ENCODE results near the gene GLIS1.
"Not testable (repeated sequence)": the region's sequence is repeated elsewhere in the genome, so short reads cannot be mapped to it uniquely, and the experiment has no call there.

The GLIS1 gene

DNA sequence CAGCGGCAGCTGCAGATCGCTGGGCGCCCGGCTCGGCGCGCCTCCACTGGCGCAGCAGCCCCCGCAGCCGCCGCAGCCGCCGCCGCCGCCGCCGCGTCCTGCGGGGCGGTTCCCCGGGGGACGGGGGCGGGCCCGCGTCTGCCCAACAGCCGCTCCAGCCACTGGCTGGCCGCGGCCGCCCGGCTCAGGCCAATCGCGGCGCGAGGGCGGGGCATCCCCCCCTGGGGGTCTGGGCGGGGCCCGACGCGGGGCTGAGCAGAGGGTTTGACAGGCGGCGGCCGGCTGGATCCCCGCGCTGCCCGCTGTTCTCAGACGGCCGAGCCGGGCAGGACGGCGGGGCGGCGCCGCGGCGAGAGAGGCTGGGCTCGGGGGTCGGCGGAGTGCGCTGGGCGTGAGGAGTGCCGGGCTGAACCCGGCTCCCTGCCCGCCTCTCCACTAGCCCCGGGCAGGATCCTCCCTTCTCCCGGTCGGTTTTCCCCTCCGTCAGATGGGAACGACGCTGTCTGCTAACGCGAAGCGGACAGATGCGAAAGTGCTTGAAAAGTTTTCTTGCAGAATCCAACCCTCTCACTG, at the start of gene GLIS1:
Gene GLIS1 (minus strand): TSS at position 56 of the 573 bp plus-strand sequence. CDS start 1,100 bp downstream, outside the sequence.
- Mint-ChIP-seq H3K36me3 (no peaks in the 10 kb centered on the region), H3K27ac (no peak within 1 kb of the TSS), H3K4me3 (peak within 1 kb of the TSS; percentile 50), H3K4me1 (no peaks in the 10 kb centered on the region), H3K9me3 (peaks cover 5% of the 10 kb centered on the region)
- peak; percentile 89 for ATAC-seq
- peak; percentile 43 to 80 for DNase-seq (ENCODE audit: low spot score in 2 of 2)

DNA sequence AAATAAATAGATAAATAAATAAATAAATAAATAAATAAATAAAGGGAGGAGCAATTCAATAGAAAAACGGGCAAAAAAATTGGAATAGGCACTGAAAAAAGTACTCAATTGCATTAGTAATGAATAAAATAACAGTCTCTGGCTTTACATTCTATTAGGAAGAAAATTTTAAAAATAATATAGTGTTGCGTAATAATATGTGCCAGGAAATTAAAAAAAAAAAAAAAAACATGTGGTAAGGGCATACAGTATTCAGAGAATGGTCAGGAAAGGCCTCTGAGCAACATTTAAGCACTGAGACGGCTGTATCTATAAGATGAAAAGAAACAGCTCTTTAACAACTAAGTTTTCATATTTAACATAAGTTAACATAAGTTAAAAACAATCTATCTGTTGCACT, 48.7 kb upstream of the GLIS1 start:
- Mint-ChIP-seq H3K9me3 (no peaks in the 10 kb centered on the region), H3K4me1 (peaks cover 10% of the 10 kb centered on the region), H3K27ac (no peak overlapping the region), H3K36me3 (peaks cover 93% of the 10 kb centered on the region), H3K4me3 (no peak overlapping the region)
- ATAC-seq = no peak
- no peak for DNase-seq (ENCODE audit: low spot score in 2 of 2)

DNA sequence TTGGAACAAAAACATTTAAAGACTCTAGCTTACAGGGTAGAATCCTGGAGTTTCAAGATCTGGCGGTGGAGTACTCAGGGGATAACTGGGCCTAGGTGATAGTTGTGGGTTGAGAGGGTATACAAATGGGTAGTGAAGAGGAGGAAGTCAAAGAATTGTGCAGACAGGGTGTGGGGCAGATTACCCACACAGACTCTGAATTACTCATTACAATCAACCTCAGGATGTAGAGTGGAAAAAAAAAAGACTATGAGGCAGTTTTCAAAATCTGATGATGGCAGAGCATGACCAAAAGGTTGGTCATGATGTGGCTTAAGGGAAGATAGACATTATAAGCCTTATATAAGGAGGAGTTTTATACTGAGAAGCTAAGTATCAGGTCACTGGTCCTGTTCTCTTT, 44.1 kb upstream of the GLIS1 start:
- ATAC-seq = peak; percentile 100
- Mint-ChIP-seq H3K9me3 (no peaks in the 10 kb centered on the region), H3K27ac (peak overlapping the region; percentile 1), H3K4me1 (peaks cover 23% of the 10 kb centered on the region), H3K4me3 (no peak overlapping the region), H3K36me3 (peaks cover 86% of the 10 kb centered on the region)
- DNase-seq (ENCODE audit: low spot score in 2 of 2) = peak in 1 of 2 donors; percentile 52

GRCh38 chr1:53781654-53782053, 42.7 kb upstream of the GLIS1 start:
- Mint-ChIP-seq H3K4me3 (no peak overlapping the region), H3K36me3 (peaks cover 82% of the 10 kb centered on the region), H3K4me1 (peaks cover 23% of the 10 kb centered on the region), H3K9me3 (no peaks in the 10 kb centered on the region), H3K27ac (peak overlapping the region; percentile 21)
- ATAC-seq = no peak
- no peak for DNase-seq (ENCODE audit: low spot score in 2 of 2)

GRCh38 chr1:53777272-53777671, 38.3 kb upstream of the GLIS1 start:
- DNase-seq (ENCODE audit: low spot score in 2 of 2) (no peak), ATAC-seq (no peak)
- no peaks in the 10 kb centered on the region for H3K9me3 Mint-ChIP-seq
- peaks cover 11% of the 10 kb centered on the region for H3K4me1 Mint-ChIP-seq
- H3K27ac Mint-ChIP-seq = no peak overlapping the region
- H3K36me3 Mint-ChIP-seq = peaks cover 66% of the 10 kb centered on the region
- H3K4me3 Mint-ChIP-seq = no peak overlapping the region

- Mint-ChIP-seq H3K9me3 (no peaks in the 10 kb centered on the region), H3K27ac (no peak overlapping the region), H3K36me3 (peaks cover 70% of the 10 kb centered on the region), H3K4me1 (peaks cover 5% of the 10 kb centered on the region), H3K4me3 (no peak overlapping the region)
- DNase-seq (ENCODE audit: low spot score in 2 of 2) (no peak), ATAC-seq (no peak)
Observed at GRCh38 chr1:53771648-53772047, 32.7 kb upstream of the GLIS1 start.

DNA sequence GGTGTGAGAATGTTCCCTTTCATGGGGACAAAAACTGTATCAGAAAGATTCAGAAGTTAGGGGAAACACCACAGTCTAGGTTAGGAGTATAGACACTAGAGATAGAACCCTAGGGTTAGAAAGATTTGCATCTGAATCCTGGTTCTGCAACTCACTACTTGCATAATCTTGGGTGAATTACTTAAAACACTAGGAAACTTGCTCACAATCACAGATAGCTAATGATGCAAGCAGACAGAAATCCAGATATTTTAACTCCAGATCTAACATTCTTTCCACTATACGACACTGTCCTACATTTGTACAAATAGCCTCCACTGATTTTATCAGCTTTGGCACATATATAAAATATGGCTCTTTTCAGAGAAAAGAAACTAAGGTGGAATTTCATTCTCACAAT, 30.8 kb upstream of the GLIS1 start:
- H3K36me3 Mint-ChIP-seq = peaks cover 80% of the 10 kb centered on the region
- DNase-seq (ENCODE audit: low spot score in 2 of 2) = no peak
- ATAC-seq = no peak
- no peak overlapping the region for H3K27ac Mint-ChIP-seq
- no peaks in the 10 kb centered on the region for H3K9me3 Mint-ChIP-seq
- peaks cover 19% of the 10 kb centered on the region for H3K4me1 Mint-ChIP-seq
- H3K4me3 Mint-ChIP-seq = no peak overlapping the region

DNA sequence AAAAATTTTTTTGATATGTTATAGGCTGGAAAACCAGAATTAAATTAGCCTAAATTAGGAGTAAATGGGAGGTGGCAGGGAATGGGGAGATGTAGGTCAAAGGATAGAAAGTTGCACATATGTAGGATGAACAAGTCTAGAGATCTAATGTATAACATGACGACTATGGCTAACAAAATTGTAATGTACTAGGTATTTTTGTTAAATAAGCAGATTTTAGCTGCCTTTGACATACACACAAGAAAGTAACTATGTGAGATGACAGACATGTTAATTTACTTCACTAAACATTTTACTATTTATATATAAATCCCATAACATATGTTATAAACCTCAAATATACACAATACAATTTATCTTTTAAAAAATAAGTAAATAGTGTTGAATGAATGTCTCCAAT, 30.2 kb upstream of the GLIS1 start:
- Mint-ChIP-seq H3K4me3 (no peak overlapping the region), H3K27ac (peak overlapping the region; percentile 71), H3K9me3 (no peaks in the 10 kb centered on the region), H3K4me1 (peaks cover 19% of the 10 kb centered on the region), H3K36me3 (peaks cover 75% of the 10 kb centered on the region)
- ATAC-seq = no peak
- no peak for DNase-seq (ENCODE audit: low spot score in 2 of 2)

GRCh38 chr1:53766831-53767405, 28.0 kb upstream of the GLIS1 start:
- Mint-ChIP-seq H3K4me3 (peak overlapping the region; percentile 41), H3K27ac (peak overlapping the region; percentile 85), H3K36me3 (peaks cover 63% of the 10 kb centered on the region), H3K9me3 (no peaks in the 10 kb centered on the region), H3K4me1 (peaks cover 19% of the 10 kb centered on the region)
- no peak for DNase-seq (ENCODE audit: low spot score in 2 of 2)
- no peak for ATAC-seq

GRCh38 chr1:53766194-53766742, 27.3 kb upstream of the GLIS1 start:
- ATAC-seq (peak; percentile 53), DNase-seq (ENCODE audit: low spot score in 2 of 2) (no peak)
- Mint-ChIP-seq H3K27ac (peak overlapping the region; percentile 85), H3K4me3 (peak overlapping the region; percentile 41), H3K4me1 (peaks cover 19% of the 10 kb centered on the region), H3K36me3 (peaks cover 58% of the 10 kb centered on the region), H3K9me3 (no peaks in the 10 kb centered on the region)

GRCh38 chr1:53765657-53766056, 26.7 kb upstream of the GLIS1 start:
- peaks cover 52% of the 10 kb centered on the region for H3K36me3 Mint-ChIP-seq
- no peak overlapping the region for H3K4me3 Mint-ChIP-seq
- DNase-seq (ENCODE audit: low spot score in 2 of 2) (no peak), ATAC-seq (peak; percentile 85)
- peaks cover 19% of the 10 kb centered on the region for H3K4me1 Mint-ChIP-seq
- peak overlapping the region; percentile 85 for H3K27ac Mint-ChIP-seq
- H3K9me3 Mint-ChIP-seq = no peaks in the 10 kb centered on the region

- Mint-ChIP-seq H3K4me3 (no peak overlapping the region), H3K36me3 (peaks cover 40% of the 10 kb centered on the region), H3K27ac (no peak overlapping the region), H3K4me1 (peaks cover 19% of the 10 kb centered on the region), H3K9me3 (no peaks in the 10 kb centered on the region)
- DNase-seq (ENCODE audit: low spot score in 2 of 2) = no peak
- no peak for ATAC-seq
Observed at GRCh38 chr1:53763911-53764310, 24.9 kb upstream of the GLIS1 start.

DNA sequence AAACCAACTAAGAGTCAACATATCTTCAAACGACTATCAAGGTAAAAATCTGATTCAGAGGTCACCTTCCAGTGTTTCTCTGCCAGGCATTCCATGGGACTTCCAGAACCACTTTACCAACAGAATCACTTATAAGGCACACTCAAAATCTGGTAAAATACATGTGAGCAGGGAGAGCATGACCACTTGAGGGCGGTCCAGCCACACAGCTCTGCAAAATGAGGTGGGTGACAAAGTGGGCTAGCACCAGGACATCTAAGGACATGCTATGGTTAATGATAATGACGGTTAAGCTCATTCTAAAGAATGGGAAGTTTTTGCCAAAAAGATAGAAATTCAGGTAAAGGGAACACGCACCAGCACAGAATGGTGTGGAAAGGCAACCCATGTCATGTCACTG, 24.5 kb upstream of the GLIS1 start:
- Mint-ChIP-seq H3K27ac (no peak overlapping the region), H3K36me3 (peaks cover 35% of the 10 kb centered on the region), H3K4me3 (no peak overlapping the region), H3K9me3 (no peaks in the 10 kb centered on the region), H3K4me1 (peaks cover 19% of the 10 kb centered on the region)
- ATAC-seq (no peak), DNase-seq (ENCODE audit: low spot score in 2 of 2) (no peak)

DNA sequence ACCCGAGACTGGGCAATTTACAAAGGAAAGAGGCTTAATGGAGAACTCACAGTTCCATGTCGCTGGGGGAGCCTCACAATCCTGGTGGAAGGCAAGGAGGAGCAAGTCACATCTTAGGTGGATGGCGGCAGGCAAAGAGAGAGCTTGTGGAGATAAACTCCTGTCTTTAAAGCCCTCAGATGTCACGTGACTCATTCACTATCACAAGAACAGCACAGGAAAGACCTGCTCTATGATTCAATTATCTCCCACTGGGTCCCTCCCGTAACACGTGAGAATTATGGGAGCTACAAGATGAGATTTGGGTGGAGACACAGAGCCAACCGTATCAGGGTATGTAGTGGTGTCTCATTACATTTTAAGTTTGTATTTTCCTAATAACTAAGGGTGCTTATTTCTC, 21.5 kb upstream of the GLIS1 start:
- not testable (repeated sequence) for H3K4me1 Mint-ChIP-seq; H3K27ac Mint-ChIP-seq; DNase-seq (ENCODE audit: low spot score in 2 of 2); H3K4me3 Mint-ChIP-seq; H3K9me3 Mint-ChIP-seq; ATAC-seq
- peaks cover 11% of the 10 kb centered on the region for H3K36me3 Mint-ChIP-seq

DNA sequence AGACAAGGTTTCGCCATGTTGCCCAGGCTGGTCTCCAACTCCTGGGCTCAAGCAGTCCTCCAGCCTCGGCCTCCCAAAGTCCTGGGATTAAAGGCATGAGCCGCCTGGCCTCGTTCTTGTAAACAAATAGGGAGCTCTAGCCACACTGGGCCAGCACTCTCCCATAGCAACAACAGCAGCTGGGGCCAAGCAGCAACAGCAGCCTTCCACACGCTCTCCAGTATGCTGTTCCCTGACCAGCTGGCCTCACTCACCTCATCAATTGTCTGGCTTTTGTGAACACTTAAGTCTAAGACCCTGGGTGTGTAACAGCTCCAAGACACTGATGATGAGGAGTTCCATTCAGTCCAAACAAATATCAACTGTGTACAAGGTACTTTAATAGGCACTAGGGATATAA, 16.9 kb upstream of the GLIS1 start:
- Mint-ChIP-seq H3K4me3 (no peak overlapping the region), H3K9me3 (no peaks in the 10 kb centered on the region), H3K27ac (no peak overlapping the region), H3K36me3 (no peaks in the 10 kb centered on the region), H3K4me1 (peaks cover 6% of the 10 kb centered on the region)
- DNase-seq (ENCODE audit: low spot score in 2 of 2) (no peak), ATAC-seq (no peak)

All from stimulated activated effector memory CD8-positive, alpha-beta T cell treated with anti-CD3 and anti-CD28 coated beads, Interleukin-12 subunit alpha, Interleukin-12 subunit beta, amount 100 ng/mL, for 72 hours (primary cell).